H9 (cell line): ENCODE measurements around the gene CDCP2. TPM values are rescaled to one million over a fixed set of nuclear protein-coding genes. Genes with fewer than 3 reads are reported as not detected.

Experiments
- DNase-seq: peaks from one replicate; pipeline ENCODE4 v3.0.0-alpha.2; 2017
- H2AFZ ChIP-seq: one replicate; pipeline ENCODE4 v1.6.1; 2013; ENCODE audit warnings: mild to moderate bottlenecking, low read length, control low read depth, moderate library complexity
- H2AK5ac ChIP-seq: 2 replicates; pipeline ENCODE4 v1.6.1; 2013; ENCODE audit warnings: low read length, control low read depth, mixed read lengths; ENCODE audit not compliant: insufficient read length
- H2BK120ac ChIP-seq: one replicate; pipeline ENCODE4 v1.6.1; 2013; ENCODE audit warnings: low read depth, mild to moderate bottlenecking, low read length, control low read depth, inconsistent platforms; ENCODE audit not compliant: poor library complexity, severe bottlenecking
- H2BK12ac ChIP-seq: 2 replicates; pipeline ENCODE4 v1.6.1; 2013; ENCODE audit warnings: low read length, control low read depth, mixed read lengths, low read depth; ENCODE audit not compliant: insufficient read length
- H2BK15ac ChIP-seq: 2 replicates; pipeline ENCODE4 v1.6.1; 2013; ENCODE audit warnings: low read depth, low read length, control low read depth
- H2BK20ac ChIP-seq: one replicate; pipeline ENCODE4 v1.6.1; 2013; ENCODE audit warnings: low read depth, mild to moderate bottlenecking, low read length, control low read depth, inconsistent platforms; ENCODE audit not compliant: poor library complexity, severe bottlenecking
- H2BK5ac ChIP-seq: 2 replicates; pipeline ENCODE4 v1.6.1; 2013; ENCODE audit warnings: low read length, control low read depth, mixed read lengths; ENCODE audit not compliant: insufficient read length
- H3K14ac ChIP-seq: 2 replicates; pipeline ENCODE4 v1.6.1; 2013; ENCODE audit warnings: low read length, control low read depth; ENCODE audit not compliant: insufficient read depth
- H3K18ac ChIP-seq: 2 replicates; pipeline ENCODE4 v1.6.1; 2013; ENCODE audit warnings: low read depth, mild to moderate bottlenecking, mixed read lengths, low read length, control low read depth; ENCODE audit not compliant: insufficient read length
- H3K23ac ChIP-seq: 2 replicates; pipeline ENCODE4 v1.6.1; 2013; ENCODE audit warnings: low read length, control low read depth, mixed read lengths, low read depth; ENCODE audit not compliant: insufficient read length
- H3K23me2 ChIP-seq: 2 replicates; pipeline ENCODE4 v1.6.1; 2013; ENCODE audit warnings: low read depth, mild to moderate bottlenecking, mixed read lengths, low read length, control low read depth; ENCODE audit not compliant: insufficient read length, poor library complexity, severe bottlenecking
- H3K27ac ChIP-seq: 2 replicates; pipeline ENCODE4 v1.5.1; 2013; ENCODE audit warnings: low read length, control low read depth, mixed read lengths, low read depth; ENCODE audit not compliant: insufficient read length
- H3K27me3 ChIP-seq: 2 replicates; pipeline ENCODE4 v1.6.1; 2013; ENCODE audit warnings: low read length, control low read depth, inconsistent platforms; ENCODE audit not compliant: insufficient read depth
- H3K4ac ChIP-seq: 2 replicates; pipeline ENCODE4 v1.6.1; 2013; ENCODE audit warnings: low read depth, mild to moderate bottlenecking, control low read depth, inconsistent platforms, low read length, moderate library complexity
- H3K4me1 ChIP-seq: 2 replicates; pipeline ENCODE4 v1.6.1; 2013; ENCODE audit warnings: low read length, control low read depth, inconsistent platforms; ENCODE audit not compliant: insufficient read depth
- H3K4me2 ChIP-seq: 2 replicates; pipeline ENCODE4 v1.6.1; 2013; ENCODE audit warnings: low read length, control low read depth, mixed read lengths; ENCODE audit not compliant: insufficient read length, insufficient read depth
- H3K56ac ChIP-seq: 2 replicates; pipeline ENCODE4 v1.6.1; 2013; ENCODE audit warnings: low read depth, mild to moderate bottlenecking, mixed read lengths, low read length, control low read depth; ENCODE audit not compliant: insufficient read length
- H3K79me1 ChIP-seq: 2 replicates; pipeline ENCODE4 v1.6.1; 2013; ENCODE audit warnings: low read depth, mild to moderate bottlenecking, moderate library complexity, low read length, control low read depth, inconsistent platforms; ENCODE audit not compliant: insufficient read depth, poor library complexity, severe bottlenecking
- H3K79me2 ChIP-seq: 2 replicates; pipeline ENCODE4 v1.6.1; 2013; ENCODE audit warnings: low read length, control low read depth, inconsistent platforms; ENCODE audit not compliant: insufficient read depth
- H3K9ac ChIP-seq: 2 replicates; pipeline ENCODE4 v1.6.1; 2013; ENCODE audit warnings: low read length, control low read depth, mixed read lengths; ENCODE audit not compliant: insufficient read length; ENCODE audit errors: extremely low read depth
- H3K9me3 ChIP-seq: one replicate; pipeline ENCODE4 v1.6.1; 2013; ENCODE audit warnings: low read depth, low read length, inconsistent platforms; ENCODE audit not compliant: control insufficient read depth
- H3T11ph ChIP-seq: one replicate; pipeline ENCODE4 v1.6.1; 2013; ENCODE audit warnings: mild to moderate bottlenecking, low read length, control low read depth, inconsistent platforms
- H4K20me1 ChIP-seq: one replicate; pipeline ENCODE4 v1.6.1; 2013; ENCODE audit not compliant: control insufficient read depth, insufficient read length, insufficient read depth
- H4K5ac ChIP-seq: 2 replicates; pipeline ENCODE4 v1.6.1; 2013; ENCODE audit warnings: low read depth, mild to moderate bottlenecking, mixed read lengths, low read length, control low read depth; ENCODE audit not compliant: insufficient read length
- H4K8ac ChIP-seq: replicated peaks from 2 replicates; pipeline ENCODE4 v1.6.1; 2013; ENCODE audit warnings: low read length, control low read depth, mixed read lengths, low read depth; ENCODE audit not compliant: insufficient read length
- H4K91ac ChIP-seq: 2 replicates; pipeline ENCODE4 v1.6.1; 2013; ENCODE audit warnings: low read depth, mild to moderate bottlenecking, moderate library complexity, mixed read lengths, low read length, control low read depth; ENCODE audit not compliant: insufficient read length
- H3K27ac Mint-ChIP-seq, 3 experiments: 2 replicates in 2 of 3; 3 replicates in 1 of 3; pipeline ENCODE4 v1.8.0; 2020 to 2021; ENCODE audit warnings: mixed read lengths in 3 of 3, mild to moderate bottlenecking in 1 of 3, moderate library complexity in 1 of 3
- H3K27me3 Mint-ChIP-seq: 2 replicates; pipeline ENCODE4 v1.8.0; 2021; ENCODE audit warnings: low read depth, mild to moderate bottlenecking, moderate library complexity, mixed read lengths
- H3K36me3 Mint-ChIP-seq, 3 experiments: 2 replicates in 2 of 3; 3 replicates in 1 of 3; pipeline ENCODE4 v1.8.0; 2020 to 2021; ENCODE audit warnings: low read depth in 3 of 3, mixed read lengths in 3 of 3; ENCODE audit not compliant: insufficient read depth in 1 of 3
- H3K4me1 Mint-ChIP-seq, 2 experiments: 2 replicates each; pipeline ENCODE4 v1.8.0; 2020; ENCODE audit warnings: mixed read lengths in 2 of 2
- H3K4me3 Mint-ChIP-seq, 2 experiments: 2 replicates in 1 of 2; 3 replicates in 1 of 2; pipeline ENCODE4 v1.8.0; 2020 to 2021; ENCODE audit warnings: mild to moderate bottlenecking in 2 of 2, mixed read lengths in 2 of 2, moderate library complexity in 1 of 2
- H3K9me3 Mint-ChIP-seq, 2 experiments: 2 replicates in 1 of 2; 3 replicates in 1 of 2; pipeline ENCODE4 v1.8.0; 2020; ENCODE audit warnings: mild to moderate bottlenecking in 2 of 2, mixed read lengths in 2 of 2, moderate library complexity in 1 of 2
- CTCF ChIP-seq: fragments of 200-600 bp; sonication (generic); conservative IDR thresholded peaks from 3 replicates; pipeline ENCODE4 v1.8.0; 2021; ENCODE audit warnings: antibody characterized with exemption, mild to moderate bottlenecking
- WGBS: extraction: QIAGEN DNeasy Blood & Tissue Kit; methylation state at CpG from one replicate; pipeline ENCODE4 v1.1.7; 2013; ENCODE audit warnings: missing lambda C conversion rate, low lambda C conversion rate, mixed read lengths; ENCODE audit not compliant: insufficient read length; ENCODE audit errors: extremely low coverage; 5-methylcytosine and 5-hydroxymethylcytosine counted together
- total RNA-seq: library from RNA; stranded (reverse); gene quantifications from 2 replicates; pipeline ENCODE4 v1.2.1, GENCODE V29; 2021

The CDCP2 gene
- total RNA-seq, 1 experiment from 2014 or later = not detected

GRCh38 chr1:54112705-54113368 lies 40.0 kb downstream of the CDCP2 start:
- Mint-ChIP-seq H3K9me3 (no peaks in the 10 kb centered on the region), H3K27me3 (no peaks in the 10 kb centered on the region; the same call in 1 of the 2 replicates), H3K4me1 (peaks cover 2 to 5% of the 10 kb centered on the region in 2 experiments; a peak in 3 of 4 replicates), H3K4me3 (no peak overlapping the region), H3K27ac (no peak overlapping the region), H3K36me3 (no peaks in the 10 kb centered on the region)
- no peak overlapping the region for H3K9ac ChIP-seq
- no peak overlapping the region for H3K56ac ChIP-seq
- TF ChIP-seq CTCF = no peak
- no peak overlapping the region for H2AK5ac ChIP-seq
- H2BK15ac ChIP-seq = no peak overlapping the region
- H3K79me1 ChIP-seq = no peaks in the 10 kb centered on the region
- no peaks in the 10 kb centered on the region for H3K79me2 ChIP-seq
- peak; percentile 12 for DNase-seq
- no peaks in the 10 kb centered on the region for H3K23me2 ChIP-seq
- no peak overlapping the region for H3K4me2 ChIP-seq
- H3K18ac ChIP-seq = no peak overlapping the region
- H3K27me3 ChIP-seq = no peaks in the 10 kb centered on the region
- no peak overlapping the region for H4K91ac ChIP-seq
- H3T11ph ChIP-seq = no peak overlapping the region
- no peak overlapping the region for H2BK120ac ChIP-seq
- H3K9me3 ChIP-seq = no peaks in the 10 kb centered on the region
- no peak overlapping the region for H2BK12ac ChIP-seq
- H3K14ac ChIP-seq = no peak overlapping the region
- H3K23ac ChIP-seq = no peak overlapping the region
- H4K20me1 ChIP-seq = no peaks in the 10 kb centered on the region
- H2BK5ac ChIP-seq = no peak overlapping the region
- H2AFZ ChIP-seq = no peak overlapping the region
- no peak overlapping the region for H2BK20ac ChIP-seq
- no peak overlapping the region for H3K27ac ChIP-seq
- H4K8ac ChIP-seq = no peak overlapping the region
- no peaks in the 10 kb centered on the region for H3K4me1 ChIP-seq
- no peak overlapping the region for H4K5ac ChIP-seq
- H3K4ac ChIP-seq = no peak overlapping the region
- no CpG with 5 or more reads among the region's 5 CpGs for WGBS
